Activated naive CD4-positive, alpha-beta T cell (primary cell): Measurements from ENCODE around the gene TSPAN32.

Source experiments
- DNase-seq, 4 experiments: peaks; one replicate each; lab custom pipeline; 2025; lab: John Stamatoyannopoulos, UW

The TSPAN32 gene

GRCh38 chr11:2304506-2305139, 2.8 kb downstream of the TSPAN32 start:
- DNase-seq, result no peak

GRCh38 chr11:2305140-2305778, 3.4 kb downstream of the TSPAN32 start:
- DNase-seq, result peak; percentile 64 to 83 (median 79)

- DNase-seq, result peak in 1 of 4 experiments; percentile 25
These were observed 4.1 kb downstream of the TSPAN32 start for GRCh38 chr11:2305788-2306451.

GRCh38 chr11:2306452-2306823, 4.6 kb downstream of the TSPAN32 start:
- no peak for DNase-seq

- DNase-seq, result no peak
These were observed 5.2 kb downstream of the TSPAN32 start for GRCh38 chr11:2306877-2307500.

GRCh38 chr11:2307501-2308331, 5.9 kb downstream of the TSPAN32 start:
- no peak for DNase-seq

GRCh38 chr11:2308713-2309112, 6.9 kb downstream of the TSPAN32 start:
- DNase-seq, result no peak

GRCh38 chr11:2309251-2310072, 7.6 kb downstream of the TSPAN32 start:
- DNase-seq, result no peak

- DNase-seq, result no peak
These were observed 8.4 kb downstream of the TSPAN32 start for GRCh38 chr11:2310073-2310785.

- no peak for DNase-seq
These were observed 9.1 kb downstream of the TSPAN32 start for GRCh38 chr11:2310786-2311352.

GRCh38 chr11:2311353-2312133, 9.7 kb downstream of the TSPAN32 start:
- DNase-seq, result no peak

- no peak for DNase-seq
These were observed 10.6 kb downstream of the TSPAN32 start for GRCh38 chr11:2312232-2313042.

GRCh38 chr11:2313051-2313951, 11.5 kb downstream of the TSPAN32 start:
- no peak for DNase-seq

- no peak for DNase-seq
These were observed 12.3 kb downstream of the TSPAN32 start for GRCh38 chr11:2314136-2314524.

- DNase-seq, result no peak
These were observed 12.9 kb downstream of the TSPAN32 start for GRCh38 chr11:2314525-2315394.

- no peak for DNase-seq
These were observed 13.8 kb downstream of the TSPAN32 start for GRCh38 chr11:2315395-2316168.
